OCI-M2 (cell line): Measurements from ENCODE around the gene IGSF21.
"Not testable (repeated sequence)": the region's sequence is repeated elsewhere in the genome, so short reads cannot be mapped to it uniquely, and the experiment has no call there.

Experiments used
- DNase-seq: peaks from one replicate; lab custom pipeline; 2025; ENCODE audit not compliant: unreplicated experiment; lab: John Stamatoyannopoulos, UW

Gene IGSF21

GRCh38 chr1:18351735-18352134, 244.1 kb downstream of the IGSF21 start:
- DNase-seq = no peak

GRCh38 chr1:18352636-18353265, 245.2 kb downstream of the IGSF21 start:
- DNase-seq = no peak

GRCh38 chr1:18353528-18353927, 245.9 kb downstream of the IGSF21 start:
- DNase-seq = no peak

GRCh38 chr1:18353992-18354391, 246.4 kb downstream of the IGSF21 start:
- no peak for DNase-seq

GRCh38 chr1:18354612-18355011, 247.0 kb downstream of the IGSF21 start:
- DNase-seq = no peak

- no peak for DNase-seq
These were observed 250.1 kb downstream of the IGSF21 start for GRCh38 chr1:18357622-18358230.

- DNase-seq = no peak
These were observed 251.0 kb downstream of the IGSF21 start for GRCh38 chr1:18358600-18358999.

GRCh38 chr1:18360251-18360650, 252.7 kb downstream of the IGSF21 start:
- DNase-seq = no peak

GRCh38 chr1:18362150-18362549, 254.6 kb downstream of the IGSF21 start:
- DNase-seq = no peak

- no peak for DNase-seq
These were observed 255.8 kb downstream of the IGSF21 start for GRCh38 chr1:18363436-18363835.

- DNase-seq = no peak
These were observed 257.6 kb downstream of the IGSF21 start for GRCh38 chr1:18365099-18365705.

- not testable (repeated sequence) for DNase-seq
These were observed 264.9 kb downstream of the IGSF21 start for GRCh38 chr1:18372505-18372904.

- no peak for DNase-seq
These were observed 265.6 kb downstream of the IGSF21 start for GRCh38 chr1:18373151-18373550.

GRCh38 chr1:18373882-18374493, 266.4 kb downstream of the IGSF21 start:
- no peak for DNase-seq

- no peak for DNase-seq
These were observed 269.1 kb downstream of the IGSF21 start for GRCh38 chr1:18376661-18377060.

GRCh38 chr1:18380288-18380687, 272.7 kb downstream of the IGSF21 start:
- DNase-seq = no peak

GRCh38 chr1:18384059-18384458, 276.5 kb downstream of the IGSF21 start:
- DNase-seq = no peak

GRCh38 chr1:18384471-18384870, 276.9 kb downstream of the IGSF21 start:
- DNase-seq = no peak

- no peak for DNase-seq
These were observed 277.7 kb downstream of the IGSF21 start for GRCh38 chr1:18385239-18385790.

GRCh38 chr1:18386591-18386990, 279.0 kb downstream of the IGSF21 start:
- no peak for DNase-seq

- no peak for DNase-seq
These were observed 279.7 kb downstream of the IGSF21 start for GRCh38 chr1:18387307-18387706.

GRCh38 chr1:18390953-18391352, 283.4 kb downstream of the IGSF21 start:
- DNase-seq = no peak
